HG03135 (cell line): Measurements from ENCODE around the gene TMEM164.

Experiments
- ATAC-seq: cut with Tn5 transposase; IDR thresholded peaks from one replicate; pipeline ENCODE4 v1.9.1; 2021; ENCODE audit warnings: mild to moderate bottlenecking, moderate library complexity; ENCODE audit not compliant: unreplicated experiment

TMEM164 gene

DNA sequence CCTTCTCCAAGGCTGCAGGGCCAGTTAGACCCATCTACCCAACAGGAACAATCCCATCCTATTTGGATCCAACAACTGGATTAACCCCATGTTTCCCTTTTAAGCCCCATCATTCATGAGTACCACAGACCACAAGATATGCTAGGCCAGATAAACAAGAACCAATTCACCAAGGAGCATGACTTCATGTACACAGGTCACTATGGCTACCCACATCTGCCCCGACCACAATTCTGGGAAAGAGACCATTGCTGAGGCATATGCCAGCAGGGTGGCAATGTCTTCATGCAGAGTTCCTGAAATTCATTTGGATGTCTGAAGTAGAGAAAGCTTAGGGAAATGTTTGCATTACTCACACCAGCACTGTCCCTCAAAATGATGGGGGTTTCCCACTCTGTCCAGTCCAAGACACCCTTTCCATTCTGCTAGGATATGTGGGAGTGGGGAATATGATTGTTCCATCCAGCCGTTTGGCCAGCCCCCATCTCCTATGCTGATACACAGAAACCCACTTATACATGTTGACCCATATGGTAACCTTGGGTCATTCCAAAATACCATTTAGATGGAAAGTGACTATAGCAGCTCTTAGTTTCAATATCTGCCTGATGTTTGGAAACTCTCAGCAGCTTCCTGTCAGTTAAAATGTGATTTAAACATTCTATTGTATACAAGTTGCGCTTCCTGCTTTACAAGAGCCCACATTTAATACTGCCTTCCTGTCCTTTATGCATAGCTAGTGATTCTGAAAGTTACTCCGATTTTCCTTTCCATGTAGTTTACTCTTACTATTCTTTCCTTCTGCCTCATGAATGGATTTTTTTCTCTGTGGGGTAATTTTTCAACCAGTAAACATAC lies 186.0 kb downstream of the TMEM164 start:
- no peak for ATAC-seq

DNA sequence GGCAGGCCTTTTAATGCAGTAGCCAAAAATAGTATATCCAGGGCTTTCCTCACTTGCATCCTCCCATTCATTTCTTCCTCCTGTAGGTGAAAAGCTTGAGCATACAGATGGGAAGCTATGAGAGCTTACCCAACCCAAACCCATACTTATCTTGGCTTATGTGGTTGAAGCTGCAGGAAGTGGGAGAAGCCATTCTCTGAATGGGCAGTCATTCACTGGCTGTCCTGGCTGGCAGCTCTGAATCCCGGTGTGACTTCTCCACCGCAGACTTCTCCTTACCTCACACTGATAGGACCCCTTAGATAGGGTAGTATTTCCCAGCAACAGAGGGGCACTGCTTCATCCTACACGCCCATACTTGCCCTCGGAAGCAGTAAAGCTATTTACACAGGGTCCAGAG lies 189.6 kb downstream of the TMEM164 start:
- ATAC-seq: no peak

DNA sequence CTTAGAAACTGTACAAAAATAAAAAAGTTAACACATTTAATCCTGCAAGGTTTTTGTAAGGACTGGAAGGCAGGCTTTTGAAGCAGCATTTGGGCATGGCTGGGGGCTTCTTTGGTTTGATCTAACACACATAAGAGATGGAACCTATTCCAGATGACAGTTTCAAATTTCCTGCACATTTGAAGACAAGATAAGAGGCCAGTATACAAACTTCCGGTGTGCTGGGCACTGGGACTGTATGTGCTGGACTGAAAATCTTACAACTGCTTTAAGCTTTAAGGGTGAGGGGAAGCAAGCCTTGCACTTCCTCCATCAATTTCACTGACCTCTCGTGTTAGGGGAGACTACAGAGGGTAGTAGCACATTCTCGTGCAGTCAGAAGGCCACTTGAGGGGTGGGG lies 192.1 kb downstream of the TMEM164 start:
- no peak for ATAC-seq

DNA sequence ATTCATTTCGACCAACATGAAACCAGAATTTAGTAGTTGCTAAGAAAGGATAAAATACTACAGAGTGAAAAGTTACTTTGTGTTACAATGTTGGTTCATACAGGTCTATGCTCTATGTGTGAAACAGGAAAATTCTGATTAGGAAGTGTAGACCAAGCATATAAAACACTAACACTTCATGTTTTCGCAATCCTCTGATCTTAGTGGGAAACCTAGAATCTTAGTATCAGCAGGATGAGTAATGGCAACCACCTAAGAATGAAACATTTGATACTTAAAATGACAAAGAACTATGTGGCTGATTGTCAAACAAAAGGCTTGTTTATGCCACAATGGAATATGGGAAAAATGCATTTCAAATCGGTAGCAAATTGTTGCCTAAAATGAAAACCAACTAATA lies 198.9 kb downstream of the TMEM164 start:
- no peak for ATAC-seq

DNA sequence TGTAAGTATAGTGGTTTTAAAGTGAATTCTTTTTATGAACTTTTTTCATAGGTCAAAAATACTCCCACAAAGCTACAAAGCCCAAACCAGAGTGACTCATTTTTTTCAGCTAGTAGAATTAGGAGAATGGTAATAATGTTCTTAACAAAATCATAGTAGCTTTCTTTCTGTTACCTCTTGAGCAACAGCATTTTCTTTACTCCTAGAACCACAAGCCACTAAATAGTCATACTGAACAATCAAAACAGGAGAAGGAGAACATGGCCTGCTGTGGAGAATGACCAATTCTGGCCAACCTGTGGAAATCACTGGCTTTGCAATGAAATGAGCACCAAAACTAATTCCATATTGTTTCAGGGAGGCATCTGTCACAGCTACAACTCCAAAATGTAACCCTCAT lies 202.1 kb downstream of the TMEM164 start:
- no peak for ATAC-seq

DNA sequence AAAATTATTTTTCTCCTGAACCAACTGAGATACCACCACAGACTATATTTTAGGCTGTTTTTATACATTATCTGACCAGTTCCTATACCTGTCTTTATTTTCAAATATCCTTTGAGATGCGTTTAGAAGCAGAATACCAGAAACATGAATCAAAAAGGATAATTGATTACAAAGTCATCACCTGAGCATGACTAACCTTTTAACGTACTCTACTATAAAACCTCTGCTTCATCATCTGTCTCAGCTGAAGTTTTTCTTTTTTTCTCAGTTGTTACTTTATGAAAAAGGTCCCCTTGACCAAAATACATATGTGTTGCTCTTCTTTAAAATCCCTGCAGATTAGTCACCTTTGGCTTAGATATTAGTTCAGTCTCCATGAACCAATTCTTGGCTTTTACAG lies 205.2 kb downstream of the TMEM164 start:
- no peak for ATAC-seq

DNA sequence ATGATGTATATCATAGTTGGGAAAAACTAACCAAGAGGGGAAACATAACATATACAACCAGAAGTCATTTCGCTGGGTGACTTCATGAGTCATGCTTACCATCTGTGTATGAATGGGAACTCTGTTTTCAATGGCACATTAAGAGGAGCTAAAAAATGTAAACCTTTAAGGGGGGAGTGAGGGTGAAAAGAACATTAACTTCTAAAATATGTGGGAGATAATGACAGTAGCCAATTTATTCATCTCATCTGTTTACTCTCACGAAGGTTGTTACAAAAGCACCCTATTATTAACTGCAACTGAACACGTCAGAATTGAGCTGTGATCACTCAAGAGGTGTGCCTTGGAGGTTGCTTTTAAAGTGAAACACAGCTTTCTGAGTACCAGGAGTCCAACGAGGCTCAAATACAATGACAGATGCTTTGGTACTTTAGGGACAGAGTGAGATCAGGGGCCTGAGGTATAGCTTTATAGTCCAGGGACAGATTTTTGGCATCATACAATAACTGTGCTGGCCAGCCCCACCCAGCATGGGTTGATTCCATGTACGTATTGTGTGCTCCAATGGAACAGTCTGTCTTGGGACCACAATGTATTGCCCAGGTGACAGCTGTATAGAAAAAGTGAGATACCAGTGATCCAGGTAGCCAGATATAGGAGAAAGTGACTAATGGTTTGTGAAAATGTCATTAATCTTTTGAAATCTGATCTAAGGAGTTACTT lies 207.7 kb downstream of the TMEM164 start:
- no peak for ATAC-seq

DNA sequence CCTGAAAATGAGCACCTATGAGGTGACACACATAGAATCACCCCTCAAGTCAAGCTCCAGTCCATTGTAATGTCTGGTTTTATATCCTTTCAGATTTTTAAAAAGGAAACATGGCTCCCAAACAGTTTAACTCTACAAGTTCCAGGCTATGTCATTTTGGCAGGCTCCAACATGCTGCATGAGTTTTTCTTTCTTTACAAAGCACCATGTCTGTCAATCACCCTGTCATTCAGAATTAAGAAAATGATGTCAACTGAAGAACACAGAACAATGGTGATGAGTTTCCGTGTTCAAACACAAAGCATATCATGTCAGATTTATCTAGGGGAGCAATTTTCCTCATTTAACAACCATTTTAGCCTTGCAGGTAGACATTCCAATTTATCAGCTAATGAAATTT lies 208.4 kb downstream of the TMEM164 start:
- no peak for ATAC-seq

DNA sequence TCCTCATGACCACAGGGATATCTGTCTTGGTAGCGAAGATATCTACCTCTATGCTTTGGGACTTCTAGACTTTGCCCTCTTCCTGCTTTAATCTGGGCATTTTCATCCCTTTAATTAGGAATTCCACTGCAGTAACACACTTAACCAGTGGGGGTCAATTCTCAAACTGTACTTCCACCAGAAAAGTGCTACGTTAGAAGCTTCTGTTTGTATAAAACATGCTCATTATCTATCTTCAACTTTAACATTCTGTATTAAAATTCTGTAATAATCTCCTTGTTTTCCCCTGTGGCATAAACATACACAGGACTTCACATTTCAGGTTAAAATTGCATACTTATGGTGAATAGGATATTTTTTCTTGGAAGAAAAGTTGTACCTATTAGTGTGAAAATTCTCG lies 209.4 kb downstream of the TMEM164 start:
- no peak for ATAC-seq

DNA sequence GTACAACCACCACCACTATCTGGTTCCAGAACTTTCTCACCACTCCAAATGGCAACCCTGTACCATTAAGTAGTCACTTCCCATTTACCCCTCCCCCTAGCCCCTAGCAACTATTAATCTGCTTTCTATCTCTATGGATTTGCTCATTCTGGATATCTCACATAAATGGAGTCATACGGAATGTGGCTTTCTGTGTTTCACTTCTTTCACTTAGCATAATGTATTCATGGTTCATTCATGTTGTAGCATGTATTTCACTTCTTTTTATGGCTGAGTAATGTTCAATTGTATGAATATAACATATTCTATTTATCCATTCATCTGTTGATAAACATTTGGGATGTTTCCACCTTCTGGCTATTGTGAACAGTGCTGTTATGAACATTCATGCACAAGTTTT lies 210.3 kb downstream of the TMEM164 start:
- no peak for ATAC-seq

DNA sequence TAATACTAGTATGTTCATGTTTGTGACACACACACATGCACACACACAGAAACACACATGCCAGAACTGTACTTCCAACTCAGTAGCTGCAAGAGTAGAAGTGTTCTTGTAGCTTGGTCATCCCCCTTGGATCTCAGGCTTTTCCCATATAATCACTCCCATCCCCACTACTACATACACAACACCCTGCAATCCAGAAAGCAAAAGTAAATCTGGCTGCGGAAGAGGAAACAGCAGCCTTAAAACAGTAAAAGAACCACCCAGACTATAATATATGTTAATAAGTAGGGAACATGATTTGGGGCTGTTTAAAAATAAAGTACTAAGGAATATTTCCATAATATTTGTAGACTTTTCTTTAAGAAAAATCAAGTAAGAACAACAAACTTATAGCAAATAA lies 211.8 kb downstream of the TMEM164 start:
- no peak for ATAC-seq

DNA sequence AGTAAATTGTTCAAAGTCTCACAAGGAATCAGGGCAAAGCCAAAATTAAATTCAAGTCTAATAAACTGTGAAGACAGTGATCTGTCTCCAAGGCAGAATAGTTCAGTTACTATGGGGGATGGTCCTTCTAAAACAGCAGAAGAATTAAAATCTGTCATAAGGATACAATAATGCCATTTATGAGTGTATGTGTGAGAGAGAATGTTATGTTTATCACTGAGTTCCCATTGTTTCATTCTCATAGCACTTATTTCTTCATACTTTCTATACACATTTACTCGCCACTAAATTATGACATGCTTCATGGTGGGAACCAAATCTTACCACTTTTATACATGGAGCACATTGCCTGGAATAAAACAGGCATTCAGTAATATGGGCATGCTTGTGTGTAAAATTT lies 212.5 kb downstream of the TMEM164 start:
- ATAC-seq: no peak

DNA sequence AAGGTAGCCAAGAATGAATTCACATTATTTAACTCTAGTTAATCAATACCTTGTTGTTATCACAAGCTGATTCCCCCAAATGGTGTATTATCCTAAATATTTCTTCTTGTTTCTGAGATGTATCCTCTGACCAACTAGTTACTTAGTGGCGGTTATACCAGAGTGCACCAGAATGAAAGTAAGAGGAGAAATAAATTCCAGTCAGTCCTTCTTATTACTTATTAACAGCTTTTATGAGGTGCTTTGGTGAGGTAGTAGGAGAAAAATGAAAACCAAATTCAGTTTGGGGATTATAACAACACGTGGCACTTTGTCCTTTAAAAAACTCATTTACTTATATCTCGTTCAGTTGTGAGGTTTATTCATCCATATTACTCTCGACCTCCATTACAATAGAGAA lies 213.1 kb downstream of the TMEM164 start:
- ATAC-seq: no peak

DNA sequence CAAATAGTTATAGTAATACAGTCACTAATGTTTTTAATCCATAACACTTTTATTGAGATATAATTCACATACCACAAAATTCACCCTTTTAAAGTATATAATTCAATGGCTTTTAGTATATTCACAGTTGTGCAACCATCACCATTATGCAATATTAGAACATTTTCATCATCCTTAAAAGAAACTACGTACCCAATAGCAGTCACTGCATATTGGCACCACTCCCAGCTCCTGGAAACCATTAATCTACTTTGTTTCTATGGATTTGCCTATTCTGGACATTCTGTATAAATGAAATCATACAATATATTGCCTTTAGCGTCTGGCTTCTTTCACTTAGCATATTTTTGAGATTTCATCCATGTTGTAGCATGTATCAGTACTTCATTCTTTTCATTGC lies 215.7 kb downstream of the TMEM164 start:
- ATAC-seq: no peak

DNA sequence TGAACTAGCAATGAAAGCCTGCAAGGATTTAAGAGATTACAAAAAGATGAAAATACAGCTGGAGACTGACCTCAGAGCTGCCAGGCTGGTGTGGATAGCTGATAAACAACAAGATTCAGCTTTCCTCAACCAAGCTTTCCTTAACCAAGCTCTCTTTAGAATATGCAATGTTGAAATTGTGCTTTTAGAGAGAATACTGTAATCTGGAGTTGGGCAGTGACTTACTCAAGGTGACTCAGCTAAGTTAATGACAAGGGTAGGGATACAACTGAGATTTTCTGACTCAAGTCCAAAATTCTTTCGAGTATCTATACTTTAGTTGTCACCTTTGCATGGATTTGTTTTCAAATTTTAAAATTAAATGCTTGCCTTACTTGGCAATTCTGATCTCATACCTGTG lies 217.0 kb downstream of the TMEM164 start:
- no peak for ATAC-seq

DNA sequence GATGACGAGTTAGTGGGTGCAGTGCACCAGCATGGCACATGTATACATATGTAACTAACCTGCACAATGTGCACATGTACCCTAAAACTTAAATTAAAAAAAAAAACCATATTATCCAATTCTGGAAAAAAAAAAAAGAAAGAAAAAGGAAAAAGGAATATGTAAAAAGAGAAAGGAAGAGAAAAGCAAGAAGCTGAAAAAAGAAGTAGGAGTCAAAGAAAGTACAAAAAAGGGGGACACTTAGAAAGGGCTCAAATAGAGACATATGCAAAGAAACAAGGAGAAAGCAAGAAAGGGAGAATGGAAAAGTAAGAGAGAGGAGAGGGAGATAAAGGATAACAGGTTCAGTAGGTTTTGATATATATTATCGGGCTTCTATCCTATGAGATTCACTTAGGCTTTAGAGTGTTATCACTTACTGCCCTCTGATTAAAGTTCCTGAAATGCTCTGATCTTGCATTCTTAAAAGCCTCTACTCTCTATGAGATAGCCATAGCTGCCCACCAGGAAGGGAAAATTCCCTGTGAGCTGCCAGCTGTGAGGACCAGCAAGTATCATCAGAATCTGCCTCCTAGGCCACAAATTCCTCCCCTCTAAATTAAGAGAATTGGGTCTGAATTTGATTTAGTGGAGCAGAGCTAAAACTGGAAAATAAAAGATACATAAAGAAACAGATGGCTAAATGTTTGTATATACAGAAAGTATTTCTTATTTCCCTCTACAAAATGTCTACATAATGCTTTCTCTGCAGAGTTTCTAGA lies 219.8 kb downstream of the TMEM164 start:
- ATAC-seq: no peak

DNA sequence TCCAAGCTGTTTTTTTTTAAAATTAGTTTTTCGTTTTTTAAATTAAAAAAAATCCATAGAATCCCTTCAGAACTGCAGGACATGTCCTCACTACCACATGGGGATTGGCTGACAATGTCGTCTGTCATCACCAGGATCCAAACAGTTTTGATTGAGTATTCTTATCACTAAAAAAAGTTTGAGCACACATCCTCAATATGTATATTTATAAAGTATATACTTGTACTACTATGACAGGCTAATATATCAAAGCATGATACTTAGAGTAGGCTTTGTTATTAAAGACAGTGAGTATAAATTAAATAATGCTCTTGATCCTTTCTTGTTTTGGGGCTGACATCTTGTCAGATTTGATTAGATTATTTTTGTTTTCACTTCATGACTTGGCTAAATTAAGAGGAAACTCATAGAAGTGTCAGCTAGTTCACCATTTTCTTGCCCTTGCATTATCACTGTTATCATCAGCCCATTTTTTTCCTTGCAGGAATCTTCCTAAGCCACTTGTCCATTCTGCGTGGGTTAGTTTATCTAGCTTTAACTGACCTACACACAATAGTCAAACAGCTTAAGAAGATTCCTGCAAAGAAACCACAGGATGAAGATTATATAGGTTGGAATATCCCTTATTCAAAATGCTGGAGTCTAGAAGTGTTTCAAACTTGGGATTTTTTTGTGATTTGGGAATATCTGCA lies 222.2 kb downstream of the TMEM164 start:
- ATAC-seq: no peak

DNA sequence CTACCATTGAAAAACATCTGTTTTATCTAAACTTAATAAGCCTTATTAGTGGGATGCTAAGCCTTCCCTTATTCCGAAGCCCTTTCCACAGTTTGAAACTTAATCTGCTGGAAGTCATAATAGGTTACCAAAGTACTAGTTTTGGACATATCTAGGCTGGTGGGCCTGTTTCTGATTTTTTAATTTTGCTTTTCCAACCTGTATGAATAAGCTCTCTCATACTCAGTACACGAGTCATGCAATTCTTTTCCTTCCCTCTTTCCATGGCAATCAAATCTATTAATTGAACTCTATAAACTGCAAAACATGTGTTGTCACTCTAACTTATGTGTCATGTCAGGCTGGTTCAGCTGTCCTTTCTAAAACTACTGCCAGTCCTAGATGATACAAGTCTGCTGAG lies 224.0 kb downstream of the TMEM164 start:
- ATAC-seq: no peak
